HG02840 (cell line): ENCODE measurements around the gene SPECC1.
"Not testable (repeated sequence)": the region's sequence is repeated elsewhere in the genome, so short reads cannot be mapped to it uniquely, and the experiment has no call there.

ENCODE experiments used
- ATAC-seq: cut with Tn5 transposase; IDR thresholded peaks from one replicate; pipeline ENCODE4 v1.9.1; 2021; ENCODE audit warnings: mild to moderate bottlenecking, moderate library complexity, moderate number of reproducible peaks; ENCODE audit not compliant: unreplicated experiment, low FRiP score

SPECC1 gene

GRCh38 chr17:20225162-20226115 is 216.3 kb downstream of the SPECC1 start:
- no peak for ATAC-seq

DNA sequence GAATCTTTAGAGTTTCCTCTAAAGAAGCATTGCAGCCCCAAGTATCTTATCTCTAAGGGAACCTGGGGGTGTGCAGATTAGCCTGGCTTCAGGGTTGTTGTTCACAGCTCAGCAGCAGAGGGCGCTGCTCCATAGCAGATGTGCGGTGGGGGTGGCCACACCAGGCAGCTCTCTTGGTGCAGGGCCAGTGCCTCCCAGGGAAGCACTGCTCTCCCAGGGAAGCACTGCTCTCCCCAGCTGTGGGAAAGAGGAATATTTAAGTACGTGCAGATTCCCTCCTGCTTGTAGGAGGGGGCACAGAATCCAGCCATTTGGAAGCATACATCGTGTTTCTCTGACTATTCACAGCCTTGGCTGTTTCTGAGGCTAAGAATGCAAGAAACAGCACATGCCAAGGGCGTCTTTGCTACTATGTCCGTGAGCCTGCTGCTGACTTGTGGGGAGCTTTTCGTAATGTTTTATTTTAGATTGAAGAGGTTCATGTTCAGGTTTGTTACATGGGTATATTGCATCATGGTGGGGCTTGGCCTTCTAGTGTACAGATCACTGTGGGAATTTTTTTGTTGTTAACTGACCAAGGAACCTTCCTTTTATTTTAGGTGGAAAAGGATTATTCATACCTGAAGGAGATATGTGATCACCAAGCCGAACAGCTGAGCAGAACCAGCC is 217.8 kb downstream of the SPECC1 start:
- ATAC-seq = no peak

- not testable (repeated sequence) for ATAC-seq
Observed at GRCh38 chr17:20227720-20228370, 218.7 kb downstream of the SPECC1 start.

GRCh38 chr17:20228410-20228809 is 219.3 kb downstream of the SPECC1 start:
- no peak for ATAC-seq

DNA sequence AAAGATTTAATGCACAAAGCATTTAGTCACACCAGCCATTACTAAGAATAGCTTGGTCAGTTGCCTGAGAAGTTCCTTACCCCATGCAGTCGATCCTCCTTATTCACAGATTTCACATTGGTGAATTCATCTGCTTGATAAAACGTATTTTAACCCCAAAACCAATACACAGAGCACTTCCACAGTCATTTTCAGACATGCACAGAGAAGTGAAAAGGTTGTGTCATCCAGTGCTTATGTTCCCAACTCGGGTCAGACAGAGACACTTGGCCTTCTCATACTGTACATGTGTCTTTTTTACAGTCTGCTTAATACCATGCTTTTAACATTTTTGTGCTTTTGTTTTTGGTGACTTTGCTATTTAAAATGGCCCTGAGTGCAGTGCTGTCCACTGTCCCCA is 219.7 kb downstream of the SPECC1 start:
- ATAC-seq = no peak

DNA sequence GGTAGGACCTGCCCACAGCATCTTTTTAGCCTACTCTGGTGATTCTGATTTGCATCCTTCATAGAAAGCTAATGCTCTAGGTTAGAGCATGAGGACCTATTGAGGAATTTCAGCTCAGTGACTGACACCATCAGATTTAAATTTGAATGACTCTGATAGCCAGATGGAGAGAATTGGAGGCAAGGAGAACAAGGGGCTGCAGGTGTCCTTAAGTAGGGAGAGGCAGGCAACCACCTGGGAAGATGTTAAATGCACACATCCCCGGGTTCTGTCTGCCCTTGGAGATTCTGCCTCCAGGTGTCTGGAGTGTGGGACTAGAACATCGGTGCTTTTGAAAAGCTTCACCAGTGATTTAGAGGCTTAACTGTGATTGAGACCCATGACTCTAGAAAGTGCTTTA is 221.8 kb downstream of the SPECC1 start:
- no peak for ATAC-seq

- no peak for ATAC-seq
Observed at GRCh38 chr17:20232611-20233010, 223.5 kb downstream of the SPECC1 start.

GRCh38 chr17:20234276-20234675 is 225.1 kb downstream of the SPECC1 start:
- ATAC-seq = no peak

GRCh38 chr17:20235747-20236146 is 226.6 kb downstream of the SPECC1 start:
- no peak for ATAC-seq

DNA sequence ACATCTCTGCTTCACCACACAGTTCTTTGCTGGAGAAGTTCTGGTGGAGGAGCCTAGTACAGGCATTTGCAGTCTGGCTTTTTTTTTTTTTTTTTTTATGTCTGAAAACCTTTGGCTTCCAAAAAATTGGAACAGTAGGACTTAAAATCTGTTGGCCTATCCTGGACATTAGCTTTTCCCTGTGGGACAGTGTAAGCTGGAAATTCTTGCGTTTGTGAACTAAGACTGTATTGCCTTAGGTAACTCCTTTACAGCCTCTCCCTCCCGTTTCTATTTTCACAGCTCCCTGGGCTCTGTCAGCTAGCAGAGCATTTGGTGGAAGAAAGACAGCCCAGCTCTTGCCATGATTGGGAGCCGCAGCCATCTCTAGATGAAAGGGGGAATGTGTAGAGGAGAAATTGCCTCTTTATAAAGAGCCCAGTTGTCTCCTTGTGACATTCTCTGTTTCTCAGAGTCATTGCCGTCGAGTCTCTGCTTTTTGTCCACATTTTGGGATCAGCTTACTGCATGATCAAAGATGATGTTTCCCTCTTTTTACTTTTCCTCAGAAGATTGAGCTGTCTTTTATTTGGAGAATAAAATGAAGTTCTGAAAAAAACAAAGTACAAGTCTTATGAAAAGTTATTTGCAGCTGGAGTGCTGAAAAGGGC is 227.5 kb downstream of the SPECC1 start:
- no peak for ATAC-seq

DNA sequence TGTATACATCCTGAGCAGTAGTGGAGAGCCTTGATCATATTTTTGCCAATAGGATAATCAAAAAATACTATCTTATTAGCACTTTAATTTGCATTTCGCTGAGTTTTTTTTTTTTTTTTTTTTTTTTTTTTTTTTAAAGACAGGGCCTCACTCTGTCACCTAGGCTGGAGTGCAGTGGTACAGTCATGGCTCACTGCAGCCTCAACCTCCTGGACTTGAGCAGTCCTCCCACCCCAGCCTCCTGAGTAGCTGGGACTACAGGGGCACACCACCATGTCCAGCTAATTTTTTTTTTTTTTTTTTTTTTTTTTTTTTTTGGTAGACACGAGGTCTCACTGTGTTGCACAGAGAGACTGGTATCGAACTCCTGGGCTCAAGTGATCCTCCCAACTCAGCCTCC is 230.6 kb downstream of the SPECC1 start:
- ATAC-seq = not testable (repeated sequence)

DNA sequence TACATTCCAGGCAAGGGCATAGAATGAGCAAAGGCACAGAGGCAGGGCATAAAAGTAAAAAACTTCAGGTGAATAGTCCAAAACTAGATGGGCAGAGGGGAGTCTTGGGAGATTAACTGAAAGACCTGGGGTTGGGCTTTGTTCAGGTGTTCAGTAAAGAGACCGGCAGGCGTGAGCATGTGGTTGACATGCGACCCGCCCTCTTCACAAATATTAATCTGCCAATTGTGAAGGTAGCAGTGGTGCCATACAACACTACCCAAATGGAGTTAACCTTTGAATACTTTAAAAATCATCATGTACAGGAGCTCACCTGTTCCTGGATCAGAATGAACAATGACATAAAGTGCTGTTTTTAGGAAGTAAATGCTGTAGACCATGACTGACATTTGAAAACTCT is 232.7 kb downstream of the SPECC1 start:
- ATAC-seq = no peak

DNA sequence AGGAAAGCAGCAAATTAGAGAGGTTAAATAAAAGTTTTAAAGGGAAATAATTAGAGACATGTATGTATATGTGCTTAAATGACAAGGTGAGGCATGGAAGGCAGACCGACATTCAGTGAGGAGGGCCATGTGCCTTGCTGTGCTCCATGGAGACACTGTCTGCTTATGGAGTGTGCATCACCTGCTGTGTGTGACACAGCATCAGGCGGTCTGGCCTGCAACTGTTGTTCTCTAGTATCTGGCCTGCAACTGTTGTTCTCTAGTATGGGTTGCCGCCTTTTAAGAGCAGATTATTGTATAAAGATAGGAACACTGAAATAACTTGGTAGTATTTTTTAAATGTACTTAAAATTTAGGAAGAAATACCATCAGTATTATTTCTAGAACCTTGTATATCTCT is 233.1 kb downstream of the SPECC1 start:
- no peak for ATAC-seq

DNA sequence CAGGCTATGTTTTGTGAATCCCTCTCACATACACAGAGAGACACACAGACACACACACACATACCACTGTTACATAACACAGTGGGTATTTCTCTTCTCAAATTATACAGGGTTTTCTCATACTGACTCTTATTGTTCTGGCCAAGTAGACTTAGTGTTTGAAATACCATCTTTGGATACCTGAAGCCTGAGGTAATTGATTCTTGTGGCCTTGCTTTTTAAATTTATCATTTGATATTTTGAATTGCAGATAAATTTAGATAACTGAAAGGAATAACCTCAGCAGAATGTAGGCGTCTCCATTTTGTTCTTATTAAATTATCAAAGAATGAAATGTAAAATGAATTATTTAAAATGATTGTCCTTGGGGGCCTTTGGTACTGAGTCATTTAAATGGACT is 234.4 kb downstream of the SPECC1 start:
- ATAC-seq = no peak

GRCh38 chr17:20244671-20245070 is 235.5 kb downstream of the SPECC1 start:
- ATAC-seq = no peak

GRCh38 chr17:20246692-20247091 is 237.5 kb downstream of the SPECC1 start:
- no peak for ATAC-seq

DNA sequence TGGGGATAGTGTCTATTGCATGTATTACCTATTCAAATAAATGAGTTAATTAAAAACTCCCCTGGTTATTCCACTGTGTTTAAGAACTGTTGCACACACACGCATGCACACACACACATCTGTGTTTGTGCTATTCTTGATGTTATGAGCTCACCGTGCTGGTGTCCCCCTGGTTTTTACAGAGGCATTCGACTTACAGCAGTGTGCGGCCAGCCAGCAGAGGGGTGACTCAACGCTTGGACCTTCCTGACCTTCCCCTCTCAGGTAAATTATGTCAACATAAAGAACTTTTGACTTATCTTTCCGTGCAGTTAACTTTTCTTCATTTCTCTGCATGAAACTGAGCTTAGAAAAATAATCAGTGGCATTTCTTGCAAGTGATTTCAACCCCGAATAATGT is 244.2 kb downstream of the SPECC1 start:
- no peak for ATAC-seq

DNA sequence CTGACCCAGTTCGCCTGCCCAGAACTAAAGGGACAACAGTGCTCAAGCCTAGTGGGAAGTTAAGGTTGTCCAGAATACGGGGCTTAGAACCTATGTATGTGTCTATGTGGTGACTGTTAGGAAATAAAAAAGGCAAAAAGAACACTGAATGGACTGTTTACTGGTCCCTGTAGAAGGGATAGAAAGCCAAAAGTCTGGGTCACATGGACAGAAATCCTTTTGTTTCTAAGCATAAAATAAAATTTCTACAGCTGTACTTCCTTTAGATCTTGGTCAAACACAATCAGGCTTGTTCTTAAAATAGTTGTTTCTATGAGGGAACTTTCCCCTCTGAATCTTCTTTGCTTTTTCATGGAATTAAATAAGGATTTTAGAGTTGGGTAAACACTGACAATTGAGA is 245.4 kb downstream of the SPECC1 start:
- ATAC-seq = no peak

DNA sequence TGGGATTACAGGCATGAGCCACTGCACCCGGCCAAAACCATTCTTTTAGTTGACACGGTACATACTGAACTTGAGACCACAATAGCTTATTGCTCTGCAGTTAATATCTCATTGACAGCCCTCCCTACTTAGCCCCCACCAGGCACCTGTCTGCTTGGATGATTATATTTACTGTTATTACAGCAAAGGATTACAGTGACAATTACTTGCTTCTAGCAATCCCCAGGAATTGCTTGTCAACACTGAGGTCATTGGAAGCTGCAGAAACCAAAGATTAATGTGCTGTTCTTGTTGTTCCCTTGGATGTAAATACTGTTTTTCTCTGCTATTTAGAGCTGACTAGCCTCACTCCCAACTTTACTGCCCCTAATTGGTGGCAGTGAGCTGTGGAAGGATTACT is 247.0 kb downstream of the SPECC1 start:
- no peak for ATAC-seq

DNA sequence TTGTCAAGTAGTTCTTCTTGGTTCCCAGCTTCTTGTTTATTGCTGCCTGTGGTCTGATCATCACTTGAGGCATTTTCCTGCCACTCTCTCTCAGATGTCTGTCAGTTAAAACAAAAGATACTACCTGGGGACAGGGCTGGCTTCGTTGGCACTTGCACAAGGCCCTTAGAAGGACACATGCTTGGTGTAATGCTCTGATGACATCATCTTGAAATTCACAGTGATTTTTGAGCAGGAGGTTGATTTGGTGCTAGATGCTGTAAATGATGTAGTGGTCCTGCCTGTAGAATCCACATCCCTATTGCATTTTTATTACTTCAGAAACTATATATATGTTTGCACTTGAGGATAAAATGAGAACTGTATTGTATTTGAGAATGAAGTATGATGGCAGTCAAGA is 247.8 kb downstream of the SPECC1 start:
- ATAC-seq = no peak

- no peak for ATAC-seq
Observed at GRCh38 chr17:20257798-20258197, 248.6 kb downstream of the SPECC1 start.
